Measurements from ENCODE around the gene LEO1.
"Not testable (repeated sequence)": the region's sequence is repeated elsewhere in the genome, so short reads cannot be mapped to it uniquely, and the experiment has no call there.

LEO1 gene

GRCh38 chr15:52005748-52006701 lies 34.4 kb upstream of the LEO1 start:
- peak; percentile 84 for FAIRE-seq
- DNase-seq (ENCODE audit: extremely low spot score, insufficient read length, low read depth): no peak

GRCh38 chr15:52004806-52005205 lies 33.2 kb upstream of the LEO1 start:
- no peak for FAIRE-seq
- no peak for DNase-seq (ENCODE audit: extremely low spot score, insufficient read length, low read depth)

GRCh38 chr15:52003710-52004109 lies 32.1 kb upstream of the LEO1 start:
- FAIRE-seq (no peak), DNase-seq (ENCODE audit: extremely low spot score, insufficient read length, low read depth) (no peak)

GRCh38 chr15:52003089-52003488 lies 31.5 kb upstream of the LEO1 start:
- FAIRE-seq; DNase-seq (ENCODE audit: extremely low spot score, insufficient read length, low read depth): not testable (repeated sequence)

GRCh38 chr15:52002351-52002750 lies 30.8 kb upstream of the LEO1 start:
- no peak for FAIRE-seq
- no peak for DNase-seq (ENCODE audit: extremely low spot score, insufficient read length, low read depth)

GRCh38 chr15:51992953-51993352 lies 21.4 kb upstream of the LEO1 start:
- DNase-seq (ENCODE audit: extremely low spot score, insufficient read length, low read depth): no peak
- no peak for FAIRE-seq

GRCh38 chr15:51991141-51991540 lies 19.6 kb upstream of the LEO1 start:
- FAIRE-seq (no peak), DNase-seq (ENCODE audit: extremely low spot score, insufficient read length, low read depth) (no peak)

GRCh38 chr15:51982770-51983103 lies 11.2 kb upstream of the LEO1 start:
- DNase-seq (ENCODE audit: extremely low spot score, insufficient read length, low read depth): no peak
- no peak for FAIRE-seq

GRCh38 chr15:51982013-51982769 lies 10.6 kb upstream of the LEO1 start:
- FAIRE-seq (peak; percentile 89), DNase-seq (ENCODE audit: extremely low spot score, insufficient read length, low read depth) (no peak)

- DNase-seq (ENCODE audit: extremely low spot score, insufficient read length, low read depth) (no peak), FAIRE-seq (no peak)
Measured at GRCh38 chr15:51973775-51974174, 2.2 kb upstream of the LEO1 start.

- DNase-seq (ENCODE audit: extremely low spot score, insufficient read length, low read depth) (no peak), FAIRE-seq (no peak)
Measured at GRCh38 chr15:51973220-51973619, 1.6 kb upstream of the LEO1 start.

- no peak for FAIRE-seq
- DNase-seq (ENCODE audit: extremely low spot score, insufficient read length, low read depth): no peak
Measured at GRCh38 chr15:51971032-51971374, 575 bp downstream of the LEO1 start.

- FAIRE-seq (no peak), DNase-seq (ENCODE audit: extremely low spot score, insufficient read length, low read depth) (no peak)
Measured at GRCh38 chr15:51970132-51970817, 1.3 kb downstream of the LEO1 start.

- FAIRE-seq: no peak
- DNase-seq (ENCODE audit: extremely low spot score, insufficient read length, low read depth): no peak
Measured at GRCh38 chr15:51969728-51970127, 1.9 kb downstream of the LEO1 start.

- no peak for DNase-seq (ENCODE audit: extremely low spot score, insufficient read length, low read depth)
- no peak for FAIRE-seq
Measured at GRCh38 chr15:51967583-51967982, 4.0 kb downstream of the LEO1 start.

- DNase-seq (ENCODE audit: extremely low spot score, insufficient read length, low read depth): no peak
- no peak for FAIRE-seq
Measured at GRCh38 chr15:51966192-51966591, 5.4 kb downstream of the LEO1 start.

GRCh38 chr15:51965691-51966090 lies 5.9 kb downstream of the LEO1 start:
- no peak for DNase-seq (ENCODE audit: extremely low spot score, insufficient read length, low read depth)
- FAIRE-seq: no peak

GRCh38 chr15:51955504-51955903 lies 16.1 kb downstream of the LEO1 start:
- FAIRE-seq: no peak
- DNase-seq (ENCODE audit: extremely low spot score, insufficient read length, low read depth): no peak

GRCh38 chr15:51952805-51953204 lies 18.8 kb downstream of the LEO1 start:
- FAIRE-seq (no peak), DNase-seq (ENCODE audit: extremely low spot score, insufficient read length, low read depth) (no peak)

- no peak for DNase-seq (ENCODE audit: extremely low spot score, insufficient read length, low read depth)
- no peak for FAIRE-seq
Measured at GRCh38 chr15:51947124-51947523, 24.5 kb downstream of the LEO1 start.

GRCh38 chr15:51939216-51939615 lies 32.4 kb downstream of the LEO1 start:
- DNase-seq (ENCODE audit: extremely low spot score, insufficient read length, low read depth) (no peak), FAIRE-seq (no peak)
